ENCODE results near the gene C16orf78.

Gene C16orf78

DNA sequence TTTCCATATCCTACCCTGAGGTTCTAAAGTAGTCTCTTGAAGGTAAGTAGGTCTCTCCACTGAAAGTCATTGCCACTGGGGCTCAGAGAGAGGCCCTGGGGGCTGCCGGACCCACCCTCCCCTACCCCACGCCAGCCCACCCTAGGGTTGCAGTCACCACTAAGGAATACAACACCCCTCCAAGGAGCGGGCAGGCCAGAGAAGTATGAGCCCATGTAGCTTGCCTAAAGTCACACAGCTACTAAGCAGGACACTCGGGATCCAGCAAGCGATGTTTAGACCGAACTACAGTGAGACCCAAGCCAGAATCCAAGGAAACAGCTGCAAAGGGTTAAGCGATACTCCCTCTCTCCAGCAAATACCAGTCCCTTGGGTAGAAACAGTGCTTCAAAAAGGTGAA is 27.0 kb downstream of the C16orf78 start:
- Histone ChIP-seq H2BK120ac (ENCODE audit: insufficient read depth, low read length, poor library complexity) (no peak overlapping the region), H4K91ac (ENCODE audit: low read depth, low read length) (no peak overlapping the region), H3K36me3 (ENCODE audit: control insufficient read depth in 1 of 2, insufficient read depth in 2 of 2, low read length in 2 of 2) (no peaks in the 10 kb centered on the region), H2AK5ac (ENCODE audit: low read length) (no peak overlapping the region), H3K23ac (ENCODE audit: low read length) (no peak overlapping the region), H3K4me2 (ENCODE audit: low read length) (no peak overlapping the region), H3K4me3 (ENCODE audit: low read depth, low read length) (no peak overlapping the region), H2BK12ac (ENCODE audit: low read length) (no peak overlapping the region), H3K27ac (ENCODE audit: low read depth, low read length) (no peak overlapping the region), H2BK5ac (ENCODE audit: low read depth, low read length, poor library complexity) (no peak overlapping the region), H3K18ac (ENCODE audit: low read length) (no peak overlapping the region), H3K9me3 (ENCODE audit: insufficient read depth, low read depth, low read length) (no peaks in the 10 kb centered on the region), H4K8ac (ENCODE audit: low read depth, low read length) (no peak overlapping the region), H3K4me1 (ENCODE audit: control insufficient read depth in 1 of 2, insufficient read depth in 2 of 2, low read length in 2 of 2) (no peaks in the 10 kb centered on the region), H3K79me2 (ENCODE audit: control insufficient read depth, insufficient read depth, low read length, poor library complexity) (no peaks in the 10 kb centered on the region), H2AFZ (ENCODE audit: insufficient read depth, low read length, poor library complexity) (no peak overlapping the region), H3K4ac (ENCODE audit: low read depth, low read length) (no peak overlapping the region), H3K79me1 (ENCODE audit: low read length) (no peaks in the 10 kb centered on the region), H3K9ac (ENCODE audit: low read length) (no peak overlapping the region), H3K27me3 (ENCODE audit: insufficient read depth, low read length) (no peaks in the 10 kb centered on the region), H3K14ac (ENCODE audit: low read length) (no peak overlapping the region), H4K12ac (ENCODE audit: low read depth, low read length) (no peak overlapping the region)
- WGBS (ENCODE audit: extremely low coverage, insufficient coverage, insufficient read length), result no CpG with 5 or more reads among the region's 7 CpGs
- no peak for DNase-seq

DNA sequence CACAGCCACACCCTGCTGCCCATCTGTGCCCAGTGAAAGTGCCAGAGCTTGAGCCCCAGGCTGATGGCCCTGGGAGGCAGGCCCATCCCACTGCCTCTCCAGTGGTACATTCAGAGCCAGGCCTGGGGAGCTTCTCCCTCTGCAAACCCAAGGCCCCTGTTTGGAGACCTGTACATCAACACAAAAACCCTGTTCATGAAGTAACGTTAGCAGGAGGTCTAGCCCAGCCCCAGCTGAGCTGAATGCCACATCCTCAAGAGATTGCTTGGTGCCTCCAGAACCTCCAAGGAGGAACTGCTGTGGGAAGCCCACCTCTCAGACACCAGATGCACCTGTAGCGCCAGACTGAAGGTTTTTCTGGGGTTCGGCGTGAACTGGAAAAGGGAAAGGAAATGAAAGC is 31.5 kb downstream of the C16orf78 start:
- Histone ChIP-seq H3K4me1 (ENCODE audit: control insufficient read depth in 1 of 2, insufficient read depth in 2 of 2, low read length in 2 of 2) (no peaks in the 10 kb centered on the region), H2AFZ (ENCODE audit: insufficient read depth, low read length, poor library complexity) (no peak overlapping the region), H4K91ac (ENCODE audit: low read depth, low read length) (no peak overlapping the region), H3K27me3 (ENCODE audit: insufficient read depth, low read length) (no peaks in the 10 kb centered on the region), H2BK5ac (ENCODE audit: low read depth, low read length, poor library complexity) (no peak overlapping the region), H2BK12ac (ENCODE audit: low read length) (no peak overlapping the region), H3K79me1 (ENCODE audit: low read length) (no peaks in the 10 kb centered on the region), H3K14ac (ENCODE audit: low read length) (no peak overlapping the region), H4K8ac (ENCODE audit: low read depth, low read length) (no peak overlapping the region), H3K9me3 (ENCODE audit: insufficient read depth, low read depth, low read length) (peaks cover 2% of the 10 kb centered on the region), H3K4me3 (ENCODE audit: low read depth, low read length) (no peak overlapping the region), H2AK5ac (ENCODE audit: low read length) (no peak overlapping the region), H3K18ac (ENCODE audit: low read length) (no peak overlapping the region), H3K9ac (ENCODE audit: low read length) (no peak overlapping the region), H3K79me2 (ENCODE audit: control insufficient read depth, insufficient read depth, low read length, poor library complexity) (no peaks in the 10 kb centered on the region), H2BK120ac (ENCODE audit: insufficient read depth, low read length, poor library complexity) (no peak overlapping the region), H3K4me2 (ENCODE audit: low read length) (no peak overlapping the region), H3K27ac (ENCODE audit: low read depth, low read length) (no peak overlapping the region), H3K4ac (ENCODE audit: low read depth, low read length) (no peak overlapping the region), H4K12ac (ENCODE audit: low read depth, low read length) (no peak overlapping the region), H3K23ac (ENCODE audit: low read length) (no peak overlapping the region), H3K36me3 (ENCODE audit: control insufficient read depth in 1 of 2, insufficient read depth in 2 of 2, low read length in 2 of 2) (no peaks in the 10 kb centered on the region)
- WGBS (ENCODE audit: extremely low coverage, insufficient coverage, insufficient read length), result no CpG with 5 or more reads among the region's 4 CpGs
- no peak for DNase-seq

- WGBS (ENCODE audit: extremely low coverage, insufficient coverage, insufficient read length), result no CpG with 5 or more reads among the region's 6 CpGs
These were observed 31.9 kb downstream of the C16orf78 start for GRCh38 chr16:49405530-49405929.

DNA sequence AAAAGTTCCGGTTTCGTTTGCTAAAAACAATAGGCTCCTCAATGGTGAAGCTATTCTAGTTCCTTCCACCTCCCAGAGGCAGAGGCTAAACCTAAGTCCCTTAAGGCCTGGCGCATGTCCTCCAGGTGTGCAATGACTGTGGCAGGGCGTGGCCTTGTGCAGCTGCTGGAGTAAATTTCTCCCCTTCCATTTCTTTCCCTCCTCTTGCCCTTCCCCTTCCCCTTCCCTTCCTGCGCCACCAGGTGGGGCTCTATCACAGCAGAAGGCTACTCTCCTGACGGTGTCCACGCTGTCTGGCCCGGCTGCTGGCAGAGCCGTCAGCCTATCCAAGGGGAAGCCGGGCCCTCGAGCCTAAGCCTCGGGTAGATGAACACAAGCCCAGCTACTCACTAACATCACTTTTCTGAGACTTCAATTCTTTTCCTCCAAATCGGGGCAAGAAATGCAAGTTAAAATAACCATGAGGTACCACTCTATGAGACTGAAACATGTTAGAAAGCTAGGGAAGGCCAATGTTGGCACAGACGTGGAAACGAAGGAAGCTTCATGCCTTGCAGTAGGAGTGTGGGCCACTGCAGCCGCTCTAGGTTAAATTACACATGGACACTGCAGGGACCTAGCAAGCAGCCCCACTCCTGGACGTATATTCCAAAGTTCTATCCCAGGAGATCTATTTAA is 34.4 kb downstream of the C16orf78 start:
- Histone ChIP-seq H4K12ac (ENCODE audit: low read depth, low read length) (no peak overlapping the region), H3K23ac (ENCODE audit: low read length) (no peak overlapping the region), H4K91ac (ENCODE audit: low read depth, low read length) (no peak overlapping the region), H3K4me2 (ENCODE audit: low read length) (no peak overlapping the region), H2AFZ (ENCODE audit: insufficient read depth, low read length, poor library complexity) (no peak overlapping the region), H3K18ac (ENCODE audit: low read length) (no peak overlapping the region), H3K9me3 (ENCODE audit: insufficient read depth, low read depth, low read length) (peaks cover 2% of the 10 kb centered on the region), H3K79me1 (ENCODE audit: low read length) (no peaks in the 10 kb centered on the region), H4K8ac (ENCODE audit: low read depth, low read length) (no peak overlapping the region), H2BK5ac (ENCODE audit: low read depth, low read length, poor library complexity) (no peak overlapping the region), H2BK12ac (ENCODE audit: low read length) (no peak overlapping the region), H3K4ac (ENCODE audit: low read depth, low read length) (no peak overlapping the region), H3K4me1 (ENCODE audit: control insufficient read depth in 1 of 2, insufficient read depth in 2 of 2, low read length in 2 of 2) (no peaks in the 10 kb centered on the region), H3K14ac (ENCODE audit: low read length) (no peak overlapping the region), H3K79me2 (ENCODE audit: control insufficient read depth, insufficient read depth, low read length, poor library complexity) (no peaks in the 10 kb centered on the region), H2AK5ac (ENCODE audit: low read length) (no peak overlapping the region), H3K27ac (ENCODE audit: low read depth, low read length) (no peak overlapping the region), H3K9ac (ENCODE audit: low read length) (no peak overlapping the region), H2BK120ac (ENCODE audit: insufficient read depth, low read length, poor library complexity) (no peak overlapping the region), H3K36me3 (ENCODE audit: control insufficient read depth in 1 of 2, insufficient read depth in 2 of 2, low read length in 2 of 2) (no peaks in the 10 kb centered on the region), H3K4me3 (ENCODE audit: low read depth, low read length) (no peak overlapping the region), H3K27me3 (ENCODE audit: insufficient read depth, low read length) (no peaks in the 10 kb centered on the region)
- peak; percentile 78 to 85 for DNase-seq
- whole genome bisulfite sequencing (ENCODE audit: extremely low coverage, insufficient coverage, insufficient read length), result no CpG with 5 or more reads among the region's 17 CpGs

More at GRCh38 chr16:49405530-49405929, 31.9 kb downstream of the C16orf78 start:
- no peak overlapping the region for H3K23ac ChIP-seq (ENCODE audit: low read length)
- no peak overlapping the region for H3K14ac ChIP-seq (ENCODE audit: low read length)
- H4K8ac ChIP-seq (ENCODE audit: low read depth, low read length), result no peak overlapping the region
- no peak overlapping the region for H2AK5ac ChIP-seq (ENCODE audit: low read length)
- H4K91ac ChIP-seq (ENCODE audit: low read depth, low read length), result no peak overlapping the region
- H2BK5ac ChIP-seq (ENCODE audit: low read depth, low read length, poor library complexity), result no peak overlapping the region
- H3K79me2 ChIP-seq (ENCODE audit: control insufficient read depth, insufficient read depth, low read length, poor library complexity), result no peaks in the 10 kb centered on the region
- no peak overlapping the region for H3K9ac ChIP-seq (ENCODE audit: low read length)
- no peak for DNase-seq
- no peaks in the 10 kb centered on the region for H3K36me3 ChIP-seq (ENCODE audit: control insufficient read depth in 1 of 2, insufficient read depth in 2 of 2, low read length in 2 of 2)
- no peak overlapping the region for H3K4ac ChIP-seq (ENCODE audit: low read depth, low read length)
- no peak overlapping the region for H3K18ac ChIP-seq (ENCODE audit: low read length)
- peaks cover 2% of the 10 kb centered on the region for H3K9me3 ChIP-seq (ENCODE audit: insufficient read depth, low read depth, low read length)
- no peak overlapping the region for H3K4me2 ChIP-seq (ENCODE audit: low read length)
- no peaks in the 10 kb centered on the region for H3K27me3 ChIP-seq (ENCODE audit: insufficient read depth, low read length)
- no peaks in the 10 kb centered on the region for H3K79me1 ChIP-seq (ENCODE audit: low read length)
- H4K12ac ChIP-seq (ENCODE audit: low read depth, low read length), result no peak overlapping the region
- H2AFZ ChIP-seq (ENCODE audit: insufficient read depth, low read length, poor library complexity), result no peak overlapping the region
- no peak overlapping the region for H2BK12ac ChIP-seq (ENCODE audit: low read length)
- H3K27ac ChIP-seq (ENCODE audit: low read depth, low read length), result no peak overlapping the region
- H3K4me3 ChIP-seq (ENCODE audit: low read depth, low read length), result no peak overlapping the region
- H2BK120ac ChIP-seq (ENCODE audit: insufficient read depth, low read length, poor library complexity), result no peak overlapping the region
- H3K4me1 ChIP-seq (ENCODE audit: control insufficient read depth in 1 of 2, insufficient read depth in 2 of 2, low read length in 2 of 2), result no peaks in the 10 kb centered on the region
